Femur (tissue), 1 donor: Measurements from ENCODE around the gene KRTAP4-7.
"Not testable (repeated sequence)": the region's sequence is repeated elsewhere in the genome, so short reads cannot be mapped to it uniquely, and the experiment has no call there.

ENCODE experiments used
- DNase-seq: peaks from one replicate; pipeline ENCODE4 v3.0.0-alpha.2; 2017

KRTAP4-7 gene

GRCh38 chr17:41116297-41116696 lies 32.3 kb downstream of the KRTAP4-7 start:
- no peak for DNase-seq

GRCh38 chr17:41117846-41118386 lies 34.0 kb downstream of the KRTAP4-7 start, which contains the start of gene KRTAP4-11:
KRTAP4-11 (minus strand) TSS chr17:41118373; CDS start chr17:41118315, 58 bp downstream.
- not testable (repeated sequence) for DNase-seq

GRCh38 chr17:41118721-41119120 lies 34.8 kb downstream of the KRTAP4-7 start:
- DNase-seq = no peak

GRCh38 chr17:41119696-41120690 lies 36.0 kb downstream of the KRTAP4-7 start:
- not testable (repeated sequence) for DNase-seq

- no peak for DNase-seq
Measured at GRCh38 chr17:41121742-41122141, 37.8 kb downstream of the KRTAP4-7 start.

GRCh38 chr17:41123292-41123990 lies 39.5 kb downstream of the KRTAP4-7 start:
- DNase-seq = not testable (repeated sequence)

- not testable (repeated sequence) for DNase-seq
Measured at GRCh38 chr17:41123991-41124371, 40.0 kb downstream of the KRTAP4-7 start, which contains the start of gene KRTAP4-12. KRTAP4-12 (minus strand) TSS chr17:41124182; CDS start chr17:41124122, 60 bp downstream.

GRCh38 chr17:41125064-41125463 lies 41.1 kb downstream of the KRTAP4-7 start:
- no peak for DNase-seq

- DNase-seq = no peak
Measured at GRCh38 chr17:41126412-41126811, 42.5 kb downstream of the KRTAP4-7 start.

GRCh38 chr17:41127371-41127770 lies 43.4 kb downstream of the KRTAP4-7 start:
- no peak for DNase-seq

- DNase-seq = no peak
Measured at GRCh38 chr17:41131979-41132378, 48.0 kb downstream of the KRTAP4-7 start.

- no peak for DNase-seq
Measured at GRCh38 chr17:41133880-41134735, 50.2 kb downstream of the KRTAP4-7 start.
